Adrenal gland (tissue), 12 donors: ENCODE measurements around the gene HNRNPUL1. TPM values are rescaled to one million over a fixed set of nuclear protein-coding genes. Genes with fewer than 3 reads are reported as not detected.

Experiments
- DNase-seq, 7 donors: peaks; one replicate each; pipeline ENCODE4 v3.0.0-alpha.2; 2019 to 2020
- H3K27ac ChIP-seq, 5 donors: fragments of 200-600 bp; sonication (generic) in 4 of 5; 1 replicate in 3 of 5; 2 replicates in 2 of 5; pipeline versions ENCODE4 v1.5.1 to v1.8.0; 2016 to 2020; ENCODE audit warnings: mild to moderate bottlenecking in 1 of 5
- H3K27me3 ChIP-seq: fragments of 200-600 bp; 2 replicates; pipeline ENCODE4 v1.8.0; 2021
- H3K36me3 ChIP-seq, 2 donors: fragments of 200-600 bp; replicated peaks in 1 of 2; 1 replicate in 1 of 2; 2 replicates in 1 of 2; pipeline versions ENCODE4 v1.5.1 to v1.8.0; 2018 to 2022
- H3K4me1 ChIP-seq, 2 donors: fragments of 200-600 bp; replicated peaks in 1 of 2; 1 replicate in 1 of 2; 2 replicates in 1 of 2; pipeline versions ENCODE4 v1.5.1 to v1.8.0; 2018 to 2021
- H3K4me3 ChIP-seq, 4 donors: fragments of 200-600 bp; sonication (generic) in 3 of 4; one replicate each; pipeline ENCODE4 v1.5.1; 2016 to 2018
- H3K9me3 ChIP-seq, 3 donors: fragments of 200-600 bp; sonication (generic) in 1 of 3; replicated peaks in 1 of 3; 1 replicate in 2 of 3; 2 replicates in 1 of 3; pipeline versions ENCODE4 v1.5.1 to v1.8.0; 2016 to 2021
- POLR2A ChIP-seq, 2 donors: fragments of 450-650 bp; IDR thresholded peaks; one replicate each; pipeline ENCODE4 v1.6.1; 2017; ENCODE audit warnings: antibody characterized with exemption in 2 of 2, mild to moderate bottlenecking in 2 of 2, moderate library complexity in 1 of 2
- WGBS, 4 donors: extraction: QIAGEN DNeasy Blood & Tissue Kit in 2 of 4; methylation state at CpG; one replicate each; pipeline versions ENCODE4 v1.1.5 to v1.1.7; 2013 to 2017; 5-methylcytosine and 5-hydroxymethylcytosine counted together
- intact Hi-C, 2 donors: fragments of 100-400 bp; cut with DNase I; formaldehyde crosslinking; loops; one replicate each; pipeline versions ENCODE4 v1.14.1 to v1.15.0; 2022 to 2023
- polyA plus RNA-seq, 3 donors: library from polyadenylated mRNA; stranded (reverse); fragments of 200-250 nt in 2 of 3; fragments of 350-450 nt in 1 of 3; fragmentation: Illumina TruSeq in 1 of 3; extraction: RNeasy Lipid Tissue Mini Kit (QIAGEN cat#74804) in 1 of 3; gene quantifications; one replicate each; pipeline ENCODE4 v1.2.3, GENCODE V29; 2013 to 2014
- total RNA-seq, 9 donors: library from RNA; depleted of rRNA in 4 of 9; stranded (reverse); fragments of >200 nt in 4 of 9; fragments of 120-200 nt in 1 of 9; fragmentation: NEBNext Ultra II Directional in 1 of 9; extraction: Animal tissue kit (Norgen Biotek cat#: 25700) in 1 of 9; gene quantifications; one replicate each; pipeline versions ENCODE4 v1.1.0 to v1.2.4, GENCODE V29; 2013 to 2023
- TF ChIP-seq, protein P1 (sequence below), 6 experiments: fragments of 450-650 bp in 4 of 6; fragments of 200-600 bp in 2 of 6; sonication (generic) in 1 of 6; IDR thresholded peaks; 1 replicate in 5 of 6; 2 replicates in 1 of 6; pipeline versions ENCODE4 v1.5.1 to v1.8.0; 2016 to 2021; ENCODE audit warnings: antibody characterized with exemption in 6 of 6, mild to moderate bottlenecking in 2 of 6, moderate library complexity in 1 of 6
- donor health status: healthy with polysubstance abuse.
- donor health status: Bipolar disorder and iron deficiency.
- donor health status: DM: yes; HTN: yes; CAD: no.
- donor health status: DM: no; HTN: no; CAD: no.
- donor health status: DM: no; HTN: no; CAD: no.
- donor health status: DM: yes; HTN: yes; CAD: no.

HNRNPUL1 gene
- total and polyA plus RNA-seq, 12 donors: 55.8 to 175 (median 142) TPM

DNA sequence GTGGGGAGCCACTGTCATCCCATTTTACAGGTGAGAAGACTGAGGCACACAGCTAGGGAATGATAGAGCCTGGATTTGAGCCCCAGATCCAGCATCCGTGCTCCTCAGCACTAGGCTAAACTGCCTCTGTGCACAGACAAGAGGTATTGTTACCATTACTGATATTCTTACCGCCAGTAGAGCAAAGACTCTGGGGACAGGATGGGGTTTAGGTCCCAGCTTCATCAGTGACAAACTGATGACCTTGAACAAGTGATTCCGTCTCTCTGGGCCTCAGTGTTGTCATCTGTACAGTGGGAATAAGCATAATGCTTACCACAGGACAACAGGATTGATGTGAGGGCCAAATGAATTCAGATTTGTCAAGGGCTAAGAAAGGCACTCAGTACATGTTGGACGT is 28.7 kb upstream of the HNRNPUL1 start:
- TF ChIP-seq POLR2A (IDR thresholded peaks at IDR 0.05): no peak
- TF ChIP-seq, protein P1, sequence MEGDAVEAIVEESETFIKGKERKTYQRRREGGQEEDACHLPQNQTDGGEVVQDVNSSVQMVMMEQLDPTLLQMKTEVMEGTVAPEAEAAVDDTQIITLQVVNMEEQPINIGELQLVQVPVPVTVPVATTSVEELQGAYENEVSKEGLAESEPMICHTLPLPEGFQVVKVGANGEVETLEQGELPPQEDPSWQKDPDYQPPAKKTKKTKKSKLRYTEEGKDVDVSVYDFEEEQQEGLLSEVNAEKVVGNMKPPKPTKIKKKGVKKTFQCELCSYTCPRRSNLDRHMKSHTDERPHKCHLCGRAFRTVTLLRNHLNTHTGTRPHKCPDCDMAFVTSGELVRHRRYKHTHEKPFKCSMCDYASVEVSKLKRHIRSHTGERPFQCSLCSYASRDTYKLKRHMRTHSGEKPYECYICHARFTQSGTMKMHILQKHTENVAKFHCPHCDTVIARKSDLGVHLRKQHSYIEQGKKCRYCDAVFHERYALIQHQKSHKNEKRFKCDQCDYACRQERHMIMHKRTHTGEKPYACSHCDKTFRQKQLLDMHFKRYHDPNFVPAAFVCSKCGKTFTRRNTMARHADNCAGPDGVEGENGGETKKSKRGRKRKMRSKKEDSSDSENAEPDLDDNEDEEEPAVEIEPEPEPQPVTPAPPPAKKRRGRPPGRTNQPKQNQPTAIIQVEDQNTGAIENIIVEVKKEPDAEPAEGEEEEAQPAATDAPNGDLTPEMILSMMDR (IDR thresholded peaks at IDR 0.05): no peak
- no peaks in the 10 kb centered on the region for H3K27me3 ChIP-seq
- no peaks in the 10 kb centered on the region for H3K4me1 ChIP-seq
- DNase-seq: no peak
- intact Hi-C loops: no loop called here
- H3K4me3 ChIP-seq: no peak overlapping the region
- H3K36me3 ChIP-seq: peaks cover 0 to 40% of the 10 kb centered on the region in 2 donors
- H3K9me3 ChIP-seq: no peaks in the 10 kb centered on the region
- WGBS, 4 donors: 71 to 93% (median 85%) methylated on average over 4 of the region's 4 CpGs
- H3K27ac ChIP-seq: no peak overlapping the region

DNA sequence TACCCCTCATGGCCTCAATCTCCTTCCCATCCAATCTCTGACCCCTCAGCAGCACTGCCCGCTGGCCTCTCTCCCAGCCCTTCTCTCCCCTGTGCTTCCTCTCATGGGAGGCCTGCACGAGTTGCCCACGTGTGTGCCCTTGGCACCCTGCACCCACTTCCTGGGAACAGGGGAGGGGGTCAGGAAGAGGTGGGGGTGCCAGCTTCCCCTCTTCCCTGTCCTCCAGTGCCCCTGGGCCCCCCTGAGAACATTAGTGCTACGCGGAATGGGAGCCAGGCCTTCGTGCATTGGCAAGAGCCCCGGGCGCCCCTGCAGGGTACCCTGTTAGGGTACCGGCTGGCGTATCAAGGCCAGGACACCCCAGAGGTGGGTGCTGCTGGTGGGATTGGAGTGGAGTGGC is 25.9 kb upstream of the HNRNPUL1 start:
- Histone ChIP-seq H3K27me3 (no peaks in the 10 kb centered on the region), H3K4me3 (no peak overlapping the region), H3K4me1 (no peaks in the 10 kb centered on the region), H3K27ac (no peak overlapping the region), H3K36me3 (peaks cover 0 to 57% of the 10 kb centered on the region in 2 donors), H3K9me3 (no peaks in the 10 kb centered on the region)
- TF ChIP-seq, protein P1 (IDR thresholded peaks at IDR 0.05): no peak
- TF ChIP-seq POLR2A (IDR thresholded peaks at IDR 0.05): no peak
- intact Hi-C loops: no loop called here
- WGBS, 4 donors: 73 to 83% (median 79%) methylated on average over 9 to 10 of the region's 10 CpGs
- DNase-seq: no peak

- Histone ChIP-seq H3K27ac (no peak overlapping the region), H3K9me3 (no peaks in the 10 kb centered on the region), H3K36me3 (peaks cover 0 to 60% of the 10 kb centered on the region in 2 donors), H3K4me1 (no peaks in the 10 kb centered on the region), H3K4me3 (no peak overlapping the region), H3K27me3 (no peaks in the 10 kb centered on the region)
- intact Hi-C loops: no loop called here
- 87 to 96% (median 89%) methylated on average over 9 of the region's 9 CpGs for WGBS, 4 donors
- DNase-seq: no peak
- TF ChIP-seq POLR2A (IDR thresholded peaks at IDR 0.05): no peak
- TF ChIP-seq, protein P1 (IDR thresholded peaks at IDR 0.05): no peak
Observed at GRCh38 chr19:41239363-41239762, 24.8 kb upstream of the HNRNPUL1 start.

GRCh38 chr19:41239961-41240574 is 24.1 kb upstream of the HNRNPUL1 start:
- Histone ChIP-seq H3K9me3 (no peaks in the 10 kb centered on the region), H3K4me3 (no peak overlapping the region), H3K36me3 (peaks cover 0 to 63% of the 10 kb centered on the region in 2 donors), H3K27me3 (no peaks in the 10 kb centered on the region), H3K4me1 (no peaks in the 10 kb centered on the region), H3K27ac (no peak overlapping the region)
- 79 to 97% (median 90%) methylated on average over 2 of the region's 2 CpGs for WGBS, 4 donors
- intact Hi-C loops: no loop called here
- DNase-seq: no peak
- no peak for TF ChIP-seq POLR2A (IDR thresholded peaks at IDR 0.05)
- TF ChIP-seq, protein P1 (IDR thresholded peaks at IDR 0.05): no peak
